OCI-LY7 (cell line): ENCODE measurements around the gene SYDE2. TPM values are rescaled to one million over a fixed set of nuclear protein-coding genes. Genes with fewer than 3 reads are reported as not detected.

Source experiments
- BruUV-seq: library from RNA; stranded (reverse); fragments of 400-500 nt; replicated peaks from 2 replicates; lab custom pipeline; 2021; lab: Mats Ljungman, UMichigan
- CTCF ChIA-PET: fragments of 300-600 bp; sonication (Branson Sonifier 250); formaldehyde crosslinking; loops from one replicate; lab custom pipeline; 2022; ENCODE audit warnings: antibody characterized with exemption; ENCODE audit not compliant: unreplicated experiment; lab: Charles Lee
- POLR2A ChIA-PET: fragments of 300-600 bp; sonication (Branson Sonifier 250); formaldehyde crosslinking; loops from one replicate; lab custom pipeline; 2022; ENCODE audit warnings: antibody characterized with exemption; lab: Charles Lee
- DNase-seq: peaks from one replicate; pipeline ENCODE4 v3.0.0-alpha.2; 2015; ENCODE audit warnings: low spot score
- H2AFZ ChIP-seq: fragments of 200-600 bp; sonication (generic), shearing (Covaris generic); 2 replicates; pipeline ENCODE4 v1.6.1; 2014; ENCODE audit warnings: mild to moderate bottlenecking, antibody characterized with exemption, low read length, moderate library complexity
- H3K27ac ChIP-seq: fragments of 200-600 bp; sonication (generic); 2 replicates; pipeline ENCODE4 v1.5.1; 2014; ENCODE audit warnings: mixed run types, low read depth, mild to moderate bottlenecking, moderate library complexity, low read length, inconsistent platforms; ENCODE audit not compliant: poor library complexity, severe bottlenecking
- H3K36me3 ChIP-seq: fragments of 200-600 bp; sonication (generic); 2 replicates; pipeline ENCODE4 v1.6.1; 2014; ENCODE audit warnings: mild to moderate bottlenecking, antibody characterized with exemption, low read length, moderate library complexity, mixed read lengths; ENCODE audit not compliant: insufficient read depth
- H3K4me1 ChIP-seq: fragments of 200-600 bp; sonication (generic); 2 replicates; pipeline ENCODE4 v1.5.1; 2014; ENCODE audit warnings: mild to moderate bottlenecking, low read length; ENCODE audit not compliant: insufficient read depth, poor library complexity, severe bottlenecking
- H3K4me2 ChIP-seq: fragments of 200-600 bp; sonication (generic); 2 replicates; pipeline ENCODE4 v1.6.1; 2014; ENCODE audit warnings: mild to moderate bottlenecking, low read length
- H3K4me3 ChIP-seq: fragments of 200-600 bp; sonication (generic); 2 replicates; pipeline ENCODE4 v1.5.1; 2014; ENCODE audit warnings: mild to moderate bottlenecking, low read depth, low read length; ENCODE audit not compliant: poor library complexity, severe bottlenecking
- H3K79me2 ChIP-seq: fragments of 200-600 bp; sonication (generic); 2 replicates; pipeline ENCODE4 v1.6.1; 2016; ENCODE audit warnings: low read depth, mild to moderate bottlenecking, low read length, moderate library complexity, mixed read lengths; ENCODE audit not compliant: insufficient read depth
- H3K9me2 ChIP-seq: fragments of 200-600 bp; sonication (generic); 2 replicates; pipeline ENCODE4 v1.6.1; 2016; ENCODE audit warnings: mild to moderate bottlenecking, low read length, mixed read lengths; ENCODE audit not compliant: insufficient read depth
- H3K9me3 ChIP-seq: fragments of 200-600 bp; sonication (generic); 2 replicates; pipeline ENCODE4 v1.6.1; 2014; ENCODE audit warnings: mild to moderate bottlenecking, mixed run types, low read length, mixed read lengths
- H4K20me1 ChIP-seq: fragments of 200-600 bp; sonication (generic); 2 replicates; pipeline ENCODE4 v1.6.1; 2014; ENCODE audit warnings: mild to moderate bottlenecking, antibody characterized with exemption, low read length, moderate library complexity, mixed read lengths; ENCODE audit not compliant: insufficient read depth
- EZH2phosphoT487 ChIP-seq: fragments of 200-600 bp; sonication (generic); IDR thresholded peaks from 2 replicates; pipeline ENCODE4 v1.6.1; 2018; ENCODE audit warnings: low read depth, borderline replicate concordance, mild to moderate bottlenecking, mixed run types, antibody characterized with exemption, low read length, moderate library complexity, mixed read lengths
- intact Hi-C: fragments of 100-400 bp; cut with micrococcal nuclease; formaldehyde crosslinking; loops from one replicate; pipeline ENCODE4 v1.10.0; 2022; ENCODE audit not compliant: unreplicated experiment
- total RNA-seq, 2 experiments: library from RNA; depleted of rRNA in 1 of 2; stranded (reverse); fragments of >200 nt in 1 of 2; shearing (Covaris generic) in 1 of 2; gene quantifications; 2 replicates each; pipeline ENCODE4 v1.2.3, GENCODE V29; 2014 to 2022
- TF ChIP-seq, protein P1 (sequence below): fragments of 200-600 bp; sonication (generic); conservative IDR thresholded peaks from 2 replicates; pipeline ENCODE4 v1.5.1; 2014; ENCODE audit warnings: mild to moderate bottlenecking, antibody characterized with exemption, low read length, moderate library complexity, mixed read lengths

Gene SYDE2
- total RNA-seq, 2 experiments from 2014 or later, result not detected

DNA sequence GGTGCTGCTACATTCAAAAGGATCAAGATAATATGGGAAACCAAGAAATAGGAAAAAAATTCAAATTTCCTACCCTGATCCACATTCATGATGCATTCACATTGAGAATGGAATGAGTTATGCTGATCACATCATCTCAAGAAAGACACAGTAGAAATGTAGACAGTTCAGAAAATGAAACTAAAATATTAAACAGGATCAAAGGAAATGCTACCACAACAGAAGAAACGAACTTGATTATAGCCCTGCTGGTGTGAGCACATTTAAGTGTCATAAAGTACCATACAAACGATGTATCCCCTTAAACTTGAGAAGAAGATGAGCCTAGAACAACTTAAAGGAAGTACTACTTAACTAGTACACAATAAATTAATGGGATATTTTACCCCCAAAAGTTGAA is 21.3 kb downstream of the SYDE2 start:
- Histone ChIP-seq H3K4me2 (no peak overlapping the region), H3K36me3 (no peaks in the 10 kb centered on the region), H3K9me2 (no peaks in the 10 kb centered on the region), H3K79me2 (no peaks in the 10 kb centered on the region), H2AFZ (no peak overlapping the region), H3K27ac (no peak overlapping the region), H3K4me3 (no peak overlapping the region), H4K20me1 (no peaks in the 10 kb centered on the region), H3K9me3 (no peaks in the 10 kb centered on the region), H3K4me1 (no peaks in the 10 kb centered on the region)
- intact Hi-C loops, result no loop called here
- ChIA-PET CTCF (interaction anchor here (0.5 kb wide), 1 partner anchor 513 kb away, joined by 3 read pairs; no protein-coding TSS in a partner anchor), POLR2A (interaction anchor here (0.6 kb wide), 1 partner anchor 25 kb away, joined by 3 read pairs; no protein-coding TSS in a partner anchor)
- no peak for DNase-seq
- TF ChIP-seq, protein P1, sequence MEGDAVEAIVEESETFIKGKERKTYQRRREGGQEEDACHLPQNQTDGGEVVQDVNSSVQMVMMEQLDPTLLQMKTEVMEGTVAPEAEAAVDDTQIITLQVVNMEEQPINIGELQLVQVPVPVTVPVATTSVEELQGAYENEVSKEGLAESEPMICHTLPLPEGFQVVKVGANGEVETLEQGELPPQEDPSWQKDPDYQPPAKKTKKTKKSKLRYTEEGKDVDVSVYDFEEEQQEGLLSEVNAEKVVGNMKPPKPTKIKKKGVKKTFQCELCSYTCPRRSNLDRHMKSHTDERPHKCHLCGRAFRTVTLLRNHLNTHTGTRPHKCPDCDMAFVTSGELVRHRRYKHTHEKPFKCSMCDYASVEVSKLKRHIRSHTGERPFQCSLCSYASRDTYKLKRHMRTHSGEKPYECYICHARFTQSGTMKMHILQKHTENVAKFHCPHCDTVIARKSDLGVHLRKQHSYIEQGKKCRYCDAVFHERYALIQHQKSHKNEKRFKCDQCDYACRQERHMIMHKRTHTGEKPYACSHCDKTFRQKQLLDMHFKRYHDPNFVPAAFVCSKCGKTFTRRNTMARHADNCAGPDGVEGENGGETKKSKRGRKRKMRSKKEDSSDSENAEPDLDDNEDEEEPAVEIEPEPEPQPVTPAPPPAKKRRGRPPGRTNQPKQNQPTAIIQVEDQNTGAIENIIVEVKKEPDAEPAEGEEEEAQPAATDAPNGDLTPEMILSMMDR, result no peak
- no peak for TF ChIP-seq EZH2phosphoT487
- no TSS peak for BruUV-seq

DNA sequence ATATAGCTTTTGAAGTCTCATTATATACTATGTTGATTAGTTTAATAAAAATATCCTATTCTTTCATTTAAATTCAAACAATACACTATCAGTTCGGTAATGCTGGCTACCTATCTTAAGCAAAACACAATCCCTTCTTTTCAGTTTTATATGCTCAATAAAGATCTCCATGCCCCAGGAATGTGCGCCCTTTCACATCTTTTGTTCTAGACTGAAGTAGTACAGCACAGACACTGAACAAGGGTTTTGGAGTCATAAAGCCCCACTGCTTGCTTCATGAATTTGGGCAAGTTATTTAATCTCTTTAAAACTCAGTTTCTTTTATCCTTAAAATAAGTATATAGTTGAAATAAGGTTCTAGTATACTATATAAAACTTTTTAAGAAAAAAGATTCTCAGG is 22.4 kb downstream of the SYDE2 start:
- no peak for DNase-seq
- Histone ChIP-seq H3K79me2 (no peaks in the 10 kb centered on the region), H4K20me1 (no peaks in the 10 kb centered on the region), H3K4me2 (no peak overlapping the region), H3K27ac (no peak overlapping the region), H3K9me2 (no peaks in the 10 kb centered on the region), H3K4me3 (no peak overlapping the region), H3K9me3 (no peaks in the 10 kb centered on the region), H3K4me1 (no peaks in the 10 kb centered on the region), H3K36me3 (no peaks in the 10 kb centered on the region), H2AFZ (no peak overlapping the region)
- TF ChIP-seq, protein P1, result no peak
- no peak for TF ChIP-seq EZH2phosphoT487
- no TSS peak for BruUV-seq
- POLR2A ChIA-PET, result no interaction called here
- CTCF ChIA-PET, result no interaction called here
- intact Hi-C loops, result no loop called here

DNA sequence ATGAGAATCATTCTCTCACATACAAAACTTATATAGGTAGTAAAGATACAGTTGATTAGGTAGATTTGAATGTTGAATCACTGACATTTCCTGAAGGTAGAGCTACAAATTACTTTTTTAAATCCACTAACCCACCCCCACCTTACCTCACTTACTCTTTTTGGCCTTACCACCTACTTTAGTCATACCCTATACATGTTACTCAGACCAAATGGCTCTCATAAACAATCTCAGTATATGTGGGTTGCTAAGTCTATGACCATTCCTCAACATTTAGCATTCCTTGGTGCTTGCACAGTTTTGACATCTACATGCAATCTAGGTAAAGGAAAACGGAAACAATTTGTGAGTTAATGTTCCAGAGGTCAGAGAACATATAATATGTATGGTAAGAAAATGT is 26.3 kb downstream of the SYDE2 start:
- ChIA-PET POLR2A (no interaction called here), CTCF (no interaction called here)
- H3K4me2 ChIP-seq, result no peak overlapping the region
- no peaks in the 10 kb centered on the region for H3K9me2 ChIP-seq
- no peaks in the 10 kb centered on the region for H3K79me2 ChIP-seq
- H3K4me1 ChIP-seq, result no peaks in the 10 kb centered on the region
- intact Hi-C loops, result no loop called here
- H3K27ac ChIP-seq, result no peak overlapping the region
- H3K36me3 ChIP-seq, result no peaks in the 10 kb centered on the region
- no peaks in the 10 kb centered on the region for H4K20me1 ChIP-seq
- no TSS peak for BruUV-seq
- DNase-seq, result no peak
- H3K4me3 ChIP-seq, result no peak overlapping the region
- no peak overlapping the region for H2AFZ ChIP-seq
- TF ChIP-seq, protein P1, result no peak
- no peak for TF ChIP-seq EZH2phosphoT487
- no peaks in the 10 kb centered on the region for H3K9me3 ChIP-seq
